NK-92 treated with Interleukin-12 subunit alpha and Interleukin-12 subunit beta, amount 100 ng/mL, for 24 hours (cell line): Measurements from ENCODE around the gene SLC30A7.
"Not testable (repeated sequence)": the region's sequence is repeated elsewhere in the genome, so short reads cannot be mapped to it uniquely, and the experiment has no call there.

ENCODE experiments used
- DNase-seq: peaks from one replicate; lab custom pipeline; 2025; lab: John Stamatoyannopoulos, UW

Gene SLC30A7

GRCh38 chr1:100936194-100936967 is 40.5 kb downstream of the SLC30A7 start:
- no peak for DNase-seq

GRCh38 chr1:100941098-100941527 is 45.2 kb downstream of the SLC30A7 start:
- no peak for DNase-seq

GRCh38 chr1:100941580-100942216 is 45.8 kb downstream of the SLC30A7 start:
- no peak for DNase-seq

- no peak for DNase-seq
Measured at GRCh38 chr1:100942304-100943046, 46.6 kb downstream of the SLC30A7 start.

GRCh38 chr1:100943533-100943932 is 47.6 kb downstream of the SLC30A7 start:
- DNase-seq: no peak

GRCh38 chr1:100946064-100946463 is 50.2 kb downstream of the SLC30A7 start:
- not testable (repeated sequence) for DNase-seq

- not testable (repeated sequence) for DNase-seq
Measured at GRCh38 chr1:100947816-100948215, 51.9 kb downstream of the SLC30A7 start.

GRCh38 chr1:100948721-100949405 is 53.0 kb downstream of the SLC30A7 start:
- not testable (repeated sequence) for DNase-seq

GRCh38 chr1:100949515-100950158 is 53.7 kb downstream of the SLC30A7 start:
- DNase-seq: peak; percentile 26

- DNase-seq: no peak
Measured at GRCh38 chr1:100950337-100950736, 54.4 kb downstream of the SLC30A7 start.

GRCh38 chr1:100950781-100951180 is 54.9 kb downstream of the SLC30A7 start:
- no peak for DNase-seq

- DNase-seq: no peak
Measured at GRCh38 chr1:100952104-100952745, 56.3 kb downstream of the SLC30A7 start.

GRCh38 chr1:100952970-100953369 is 57.1 kb downstream of the SLC30A7 start:
- DNase-seq: not testable (repeated sequence)

- DNase-seq: no peak
Measured at GRCh38 chr1:100953960-100954730, 58.3 kb downstream of the SLC30A7 start.

GRCh38 chr1:100955322-100955721 is 59.4 kb downstream of the SLC30A7 start:
- DNase-seq: no peak

- DNase-seq: no peak
Measured at GRCh38 chr1:100959502-100960060, 63.7 kb downstream of the SLC30A7 start.

- no peak for DNase-seq
Measured at GRCh38 chr1:100960098-100960497, 64.2 kb downstream of the SLC30A7 start.

GRCh38 chr1:100968621-100969020 is 72.7 kb downstream of the SLC30A7 start:
- no peak for DNase-seq

- DNase-seq: no peak
Measured at GRCh38 chr1:100969327-100969726, 73.4 kb downstream of the SLC30A7 start.

- DNase-seq: no peak
Measured at GRCh38 chr1:100971021-100971420, 75.1 kb downstream of the SLC30A7 start.
